ENCODE data around the gene CHN2. TPM values are rescaled to one million over a fixed set of nuclear protein-coding genes. Genes with fewer than 3 reads are reported as not detected.

The CHN2 gene
- polyA plus RNA-seq, 2 of the 4 experiments (the other 2 are of a cell fraction): 0.06 TPM; not detected in 1

- ChIA-PET CTCF (interaction anchor here (1.1 to 1.7 kb wide), 2 partner anchors 34 to 221 kb away, joined by 3 to 6 read pairs; no protein-coding TSS in a partner anchor), POLR2A (no interaction called here)
- Histone ChIP-seq H3K27ac (no peak overlapping the region), H3K9me3 (no peaks in the 10 kb centered on the region), H3K4me3 (no peak overlapping the region), H3K4me2 (no peak overlapping the region), H3K4me1 (no peaks in the 10 kb centered on the region)
- WGBS (ENCODE audit: missing lambda C conversion rate): 14% methylated on average over 4 of the region's 4 CpGs
- DNase-seq (ENCODE audit: low read depth in 1 of 2, low spot score in 1 of 2): no peak
- FAIRE-seq: no peak
- TF ChIP-seq HOXB5 (CRISPR knock-in tag; IDR thresholded peaks at IDR 0.05): no peak
- TF ChIP-seq MAZ (IDR thresholded peaks at IDR 0.05; ENCODE audit: borderline replicate concordance, low read depth, low read length): no peak
- TF ChIP-seq CHD2 (IDR thresholded peaks at IDR 0.05; ENCODE audit: low read length, partially characterized antibody): no peak
- no peak for TF ChIP-seq CBX8 (IDR thresholded peaks at IDR 0.05)
- no peak for TF ChIP-seq SREBF2 (IDR thresholded peaks at IDR 0.05)
- TF ChIP-seq POLR2AphosphoS2 (conservative IDR thresholded peaks at IDR 0.05; ENCODE audit: low read length): no peak
- TF ChIP-seq HOXA7 (CRISPR knock-in tag; IDR thresholded peaks at IDR 0.05): no peak
- TF ChIP-seq JUN (IDR thresholded peaks at IDR 0.05): no peak
- TF ChIP-seq CEBPB (IDR thresholded peaks at IDR 0.05): no peak
- no peak for TF ChIP-seq RAD21 (conservative IDR thresholded peaks at IDR 0.05 in 1 of 2, IDR thresholded peaks at IDR 0.05 in 1 of 2)
- TF ChIP-seq TFCP2L1 (CRISPR knock-in tag; IDR thresholded peaks at IDR 0.05): no peak
- no peak for TF ChIP-seq FOSB (CRISPR knock-in tag; IDR thresholded peaks at IDR 0.05)
- no peak for TF ChIP-seq E2F6 (IDR thresholded peaks at IDR 0.05; ENCODE audit: borderline replicate concordance, low read depth)
- ATAC-seq: no peak
These were observed 46.8 kb upstream of the CHN2 start for GRCh38 chr7:29147821-29148220.

GRCh38 chr7:29149036-29149435 is 45.5 kb upstream of the CHN2 start:
- ChIA-PET CTCF (interaction anchor here (0.6 to 1.9 kb wide), 3 partner anchors 20 to 227 kb away, joined by 3 to 4 read pairs (median 3); no protein-coding TSS in a partner anchor), POLR2A (no interaction called here)
- Histone ChIP-seq H3K27ac (no peak overlapping the region), H3K4me1 (no peaks in the 10 kb centered on the region), H3K4me3 (no peak overlapping the region), H3K4me2 (no peak overlapping the region), H3K9me3 (no peaks in the 10 kb centered on the region)
- ATAC-seq (no peak), DNase-seq (ENCODE audit: low read depth in 1 of 2, low spot score in 1 of 2) (no peak), FAIRE-seq (no peak)
- TF ChIP-seq MYC (IDR thresholded peaks at IDR 0.05; ENCODE audit: borderline replicate concordance, low read length) (no peak), ZC3H11A (IDR thresholded peaks at IDR 0.05) (no peak), PHF8 (IDR thresholded peaks at IDR 0.05; ENCODE audit: borderline replicate concordance, low read depth) (no peak), NFE2L2 (conservative IDR thresholded peaks at IDR 0.05; ENCODE audit: low read length) (no peak), USF2 (IDR thresholded peaks at IDR 0.05) (no peak), FOXS1 (CRISPR knock-in tag; IDR thresholded peaks at IDR 0.05) (no peak), MAX (IDR thresholded peaks at IDR 0.05) (no peak), HES2 (IDR thresholded peaks at IDR 0.05) (no peak), KDM1A (IDR thresholded peaks at IDR 0.05; ENCODE audit: low read depth) (no peak), CEBPB (IDR thresholded peaks at IDR 0.05) (no peak), JUN (IDR thresholded peaks at IDR 0.05) (no peak), ATOH8 (CRISPR knock-in tag; IDR thresholded peaks at IDR 0.05; ENCODE audit: low read depth) (no peak), EP300 (IDR thresholded peaks at IDR 0.05) (no peak), CBX8 (IDR thresholded peaks at IDR 0.05) (no peak), REST (IDR thresholded peaks at IDR 0.05) (no peak), ZFP36 (IDR thresholded peaks at IDR 0.05; ENCODE audit: borderline replicate concordance, partially characterized antibody) (no peak)
- 38% methylated on average over 12 of the region's 12 CpGs for WGBS (ENCODE audit: missing lambda C conversion rate)

All from A549 (cell line).